HK-2 (cell line): ENCODE results near the gene PIGH.
A peak's percentile ranks its signal among the peaks of the same experiment; 100 is the strongest.

Experiments used
- DNase-seq: peaks from one replicate; pipeline ENCODE4 v3.0.0-alpha.2; 2018; ENCODE audit not compliant: unreplicated experiment

The PIGH gene

GRCh38 chr14:67575684-67576083 is 24.4 kb downstream of the PIGH start:
- no peak for DNase-seq

- DNase-seq, result no peak
Observed at GRCh38 chr14:67574806-67575205, 25.3 kb downstream of the PIGH start.

GRCh38 chr14:67574156-67574555 is 25.9 kb downstream of the PIGH start:
- DNase-seq, result no peak

GRCh38 chr14:67573228-67574010 is 26.6 kb downstream of the PIGH start:
- no peak for DNase-seq

GRCh38 chr14:67572608-67573007 is 27.5 kb downstream of the PIGH start:
- no peak for DNase-seq

GRCh38 chr14:67571991-67572323 is 28.1 kb downstream of the PIGH start:
- DNase-seq, result no peak

- DNase-seq, result peak; percentile 61
Observed at GRCh38 chr14:67571275-67571990, 28.6 kb downstream of the PIGH start.

GRCh38 chr14:67570453-67570852 is 29.6 kb downstream of the PIGH start:
- no peak for DNase-seq

GRCh38 chr14:67569651-67570290 is 30.3 kb downstream of the PIGH start:
- no peak for DNase-seq

- DNase-seq, result no peak
Observed at GRCh38 chr14:67569011-67569650, 30.9 kb downstream of the PIGH start.

- DNase-seq, result no peak
Observed at GRCh38 chr14:67567654-67568053, 32.4 kb downstream of the PIGH start.

GRCh38 chr14:67566908-67567307 is 33.2 kb downstream of the PIGH start:
- no peak for DNase-seq

GRCh38 chr14:67564236-67564635 is 35.8 kb downstream of the PIGH start:
- DNase-seq, result no peak

GRCh38 chr14:67562776-67563150 is 37.3 kb downstream of the PIGH start:
- no peak for DNase-seq

- no peak for DNase-seq
Observed at GRCh38 chr14:67562025-67562775, 37.9 kb downstream of the PIGH start.

GRCh38 chr14:67559639-67560038 is 40.4 kb downstream of the PIGH start:
- DNase-seq, result no peak

- DNase-seq, result no peak
Observed at GRCh38 chr14:67557656-67558055, 42.4 kb downstream of the PIGH start.

- peak; percentile 13 for DNase-seq
Observed at GRCh38 chr14:67557118-67557517, 43.0 kb downstream of the PIGH start.

GRCh38 chr14:67556671-67557070 is 43.4 kb downstream of the PIGH start:
- DNase-seq, result no peak

GRCh38 chr14:67555518-67556090 is 44.5 kb downstream of the PIGH start:
- DNase-seq, result no peak

- no peak for DNase-seq
Observed at GRCh38 chr14:67554341-67554740, 45.7 kb downstream of the PIGH start.
